Endothelial cell of umbilical vein (primary cell): Measurements from ENCODE around the gene GPR22. TPM values are rescaled to one million over a fixed set of nuclear protein-coding genes. Genes with fewer than 3 reads are reported as not detected.

Experiments used
- BruUV-seq: library from RNA; stranded (reverse); fragments of 400-500 nt; replicated peaks from 2 replicates; lab custom pipeline; 2021; lab: Mats Ljungman, UMichigan
- CTCF ChIA-PET: fragments of 300-600, 350-600 bp; sonication (Branson Sonifier 250); formaldehyde crosslinking; loops from one replicate; lab custom pipeline; 2021; ENCODE audit warnings: antibody characterized with exemption, inconsistent platforms; lab: Charles Lee
- POLR2A ChIA-PET: fragments of 300-600, 350-600 bp; sonication (Branson Sonifier 250); formaldehyde crosslinking; loops from one replicate; lab custom pipeline; 2021; ENCODE audit warnings: antibody characterized with exemption, inconsistent platforms; lab: Charles Lee
- DNase-seq: peaks from one replicate; pipeline ENCODE4 v3.0.0-alpha.2; 2011; ENCODE audit warnings: low read depth, low spot score
- FAIRE-seq: peaks from 2 replicates; lab custom pipeline; 2011; peaks lifted over from hg19 to GRCh38; lab: Jason Lieb, UNC
- H2AFZ ChIP-seq: 2 replicates; pipeline ENCODE4 v1.6.0; 2012; ENCODE audit warnings: low read depth, low read length, control low read depth, inconsistent platforms
- H3K27ac ChIP-seq: 2 replicates; pipeline ENCODE4 v1.5.1; 2011; ENCODE audit warnings: low read depth, mild to moderate bottlenecking, control low read depth, low read length, moderate library complexity; ENCODE audit not compliant: insufficient read depth
- H3K27me3 ChIP-seq, 2 experiments: 2 replicates each; pipeline versions ENCODE4 v1.6.0 to v1.6.1; 2011; ENCODE audit warnings: low read length in 2 of 2, mixed read lengths in 1 of 2; ENCODE audit not compliant: control insufficient read depth in 2 of 2, insufficient read depth in 2 of 2
- H3K36me3 ChIP-seq, 2 experiments: 2 replicates in 1 of 2; 3 replicates in 1 of 2; pipeline ENCODE4 v1.5.1; 2011; ENCODE audit warnings: low read length in 2 of 2, mild to moderate bottlenecking in 1 of 2, moderate library complexity in 1 of 2; ENCODE audit not compliant: control insufficient read depth in 2 of 2, insufficient read depth in 2 of 2; ENCODE audit errors: extremely low read depth in 1 of 2
- H3K4me1 ChIP-seq: 3 replicates; pipeline ENCODE4 v1.5.1; 2011; ENCODE audit warnings: mild to moderate bottlenecking, low read length; ENCODE audit not compliant: control insufficient read depth, insufficient read depth; ENCODE audit errors: extremely low read depth
- H3K4me2 ChIP-seq: 2 replicates; pipeline ENCODE4 v1.6.1; 2011; ENCODE audit warnings: low read length, control low read depth, mixed read lengths; ENCODE audit not compliant: insufficient read depth
- H3K4me3 ChIP-seq, 3 experiments: fragments of 200-600 bp in 1 of 3; sonication (generic), shearing (Covaris generic) in 1 of 3; replicated peaks in 1 of 3; 2 replicates each; pipeline ENCODE4 v1.5.1; 2011 to 2016; ENCODE audit warnings: control low read depth in 3 of 3, low read length in 3 of 3, mild to moderate bottlenecking in 2 of 3, inconsistent platforms in 1 of 3, low read depth in 1 of 3, moderate library complexity in 1 of 3; ENCODE audit not compliant: insufficient read depth in 1 of 3
- H3K79me2 ChIP-seq: 2 replicates; pipeline ENCODE4 v1.6.0; 2012; ENCODE audit warnings: low read length, inconsistent platforms; ENCODE audit not compliant: control insufficient read depth, insufficient read depth
- H3K9ac ChIP-seq: replicated peaks from 2 replicates; pipeline ENCODE3; 2011; ENCODE audit warnings: low read length, control low read depth; ENCODE audit not compliant: insufficient read depth; ENCODE audit errors: extremely low read depth
- H3K9me1 ChIP-seq: replicated peaks from 3 replicates; pipeline ENCODE4 v1.6.0; 2011; ENCODE audit warnings: mild to moderate bottlenecking, low read length; ENCODE audit not compliant: control insufficient read depth, insufficient read depth; ENCODE audit errors: extremely low read depth
- H3K9me3 ChIP-seq: replicated peaks from 2 replicates; pipeline ENCODE4 v1.5.1; 2012; ENCODE audit warnings: low read length, inconsistent platforms; ENCODE audit not compliant: control insufficient read depth, insufficient read depth
- H4K20me1 ChIP-seq: replicated peaks from 2 replicates; pipeline ENCODE3; 2011; ENCODE audit warnings: mild to moderate bottlenecking, low read length; ENCODE audit not compliant: control insufficient read depth, insufficient read depth; ENCODE audit errors: extremely low read depth
- EZH2 ChIP-seq: IDR thresholded peaks from 2 replicates; pipeline ENCODE4 v1.6.1; 2012; ENCODE audit warnings: borderline replicate concordance, low read depth, mild to moderate bottlenecking, moderate library complexity, low read length, inconsistent platforms; ENCODE audit not compliant: severe bottlenecking
- FOS ChIP-seq: IDR thresholded peaks from 2 replicates; pipeline ENCODE4 v1.6.1; 2011; ENCODE audit warnings: mild to moderate bottlenecking, low read length, moderate library complexity, borderline replicate concordance; ENCODE audit not compliant: insufficient read depth
- GATA2 ChIP-seq: IDR thresholded peaks from 2 replicates; pipeline ENCODE4 v1.7.0; 2011; ENCODE audit warnings: low read depth, mild to moderate bottlenecking, moderate library complexity, mixed read lengths, low read length; ENCODE audit not compliant: insufficient read length, insufficient read depth
- JUN ChIP-seq: IDR thresholded peaks from 2 replicates; pipeline ENCODE4 v1.6.1; 2011; ENCODE audit warnings: borderline replicate concordance, low read depth; ENCODE audit not compliant: insufficient read length, insufficient read depth
- MAX ChIP-seq: IDR thresholded peaks from 2 replicates; pipeline ENCODE4 v1.6.1; 2011; ENCODE audit not compliant: insufficient read depth, insufficient read length
- MYC ChIP-seq: IDR thresholded peaks from one replicate; pipeline ENCODE4 v1.6.1; 2011; ENCODE audit warnings: mild to moderate bottlenecking, low read depth, low read length
- POLR2A ChIP-seq: IDR thresholded peaks from 2 replicates; pipeline ENCODE4 v1.6.1; 2012; ENCODE audit warnings: low read depth, mild to moderate bottlenecking, control low read depth, low read length
- POLR2AphosphoS5 ChIP-seq: IDR thresholded peaks from 2 replicates; pipeline ENCODE4 v1.6.1; 2012; ENCODE audit warnings: low read depth, mild to moderate bottlenecking, control low read depth, low read length, moderate library complexity; ENCODE audit not compliant: insufficient read depth
- dilution Hi-C: fragments of 300-500 bp; cut with MboI; formaldehyde crosslinking; loops from one replicate; pipeline ENCODE4 v1.15.0; 2019; ENCODE audit warnings: low sequenced_read_pairs; ENCODE audit not compliant: extremely low pct_ligation_motif_present
- intact Hi-C: fragments of 100-400 bp; cut with micrococcal nuclease; formaldehyde crosslinking; loops from one replicate; pipeline ENCODE4 v1.10.0; 2022
- polyA plus RNA-seq, 4 experiments: library from polyadenylated mRNA; depleted of rRNA in 3 of 4; stranded (reverse) in 3 of 4; unstranded in 1 of 4; fragments of >200 nt; gene quantifications; 2 replicates each; pipeline versions ENCODE4 v1.2.1 to v1.2.3, GENCODE V29; 2011 to 2012; ENCODE audit warnings: missing spikeins in 1 of 4
- total RNA-seq: library from RNA; stranded (reverse); gene quantifications from 2 replicates; pipeline ENCODE4 v1.2.3, GENCODE V29; 2021
- TF ChIP-seq, protein P1 (sequence below), 2 donors: IDR thresholded peaks; 1 replicate in 1 of 2; 2 replicates in 1 of 2; pipeline ENCODE4 v1.5.1; 2011; ENCODE audit warnings: low read length in 2 of 2, mild to moderate bottlenecking in 2 of 2, moderate library complexity in 2 of 2, control low read depth in 1 of 2, inconsistent platforms in 1 of 2, low read depth in 1 of 2; ENCODE audit not compliant: insufficient read depth in 1 of 2; ENCODE audit errors: extremely low read depth in 1 of 2

The GPR22 gene
- total and polyA plus RNA-seq, 2 donors (not counting 3 experiments of a cell fraction or from before 2014, with no cell fraction given): not detected

- FAIRE-seq (no peak), DNase-seq (no peak)
- dilution Hi-C loops (no loop called here), intact Hi-C loops (loop anchor here (10.0 kb wide), 1 partner anchor 126 kb away; no protein-coding TSS in a partner anchor)
- BruUV-seq: no TSS peak
- ChIA-PET POLR2A (no interaction called here), CTCF (interaction anchor here (1.2 kb wide), 1 partner anchor 32 kb away, joined by 4 read pairs; no protein-coding TSS in a partner anchor)
- no peaks in the 10 kb centered on the region for H4K20me1 ChIP-seq
- no peaks in the 10 kb centered on the region for H3K36me3 ChIP-seq
- no peaks in the 10 kb centered on the region for H3K9me3 ChIP-seq
- H3K9ac ChIP-seq: no peak overlapping the region
- no peak overlapping the region for H3K4me2 ChIP-seq
- H3K27me3 ChIP-seq: no peaks in the 10 kb centered on the region
- no peaks in the 10 kb centered on the region for H3K79me2 ChIP-seq
- no peak overlapping the region for H3K4me3 ChIP-seq
- no peaks in the 10 kb centered on the region for H3K9me1 ChIP-seq
- H2AFZ ChIP-seq: no peak overlapping the region
- H3K27ac ChIP-seq: no peak overlapping the region
- H3K4me1 ChIP-seq: peaks cover 12% of the 10 kb centered on the region
- TF ChIP-seq POLR2A (no peak), MAX (no peak), GATA2 (no peak), FOS (no peak), POLR2AphosphoS5 (no peak), JUN (no peak), EZH2 (no peak), MYC (no peak)
- TF ChIP-seq, protein P1, sequence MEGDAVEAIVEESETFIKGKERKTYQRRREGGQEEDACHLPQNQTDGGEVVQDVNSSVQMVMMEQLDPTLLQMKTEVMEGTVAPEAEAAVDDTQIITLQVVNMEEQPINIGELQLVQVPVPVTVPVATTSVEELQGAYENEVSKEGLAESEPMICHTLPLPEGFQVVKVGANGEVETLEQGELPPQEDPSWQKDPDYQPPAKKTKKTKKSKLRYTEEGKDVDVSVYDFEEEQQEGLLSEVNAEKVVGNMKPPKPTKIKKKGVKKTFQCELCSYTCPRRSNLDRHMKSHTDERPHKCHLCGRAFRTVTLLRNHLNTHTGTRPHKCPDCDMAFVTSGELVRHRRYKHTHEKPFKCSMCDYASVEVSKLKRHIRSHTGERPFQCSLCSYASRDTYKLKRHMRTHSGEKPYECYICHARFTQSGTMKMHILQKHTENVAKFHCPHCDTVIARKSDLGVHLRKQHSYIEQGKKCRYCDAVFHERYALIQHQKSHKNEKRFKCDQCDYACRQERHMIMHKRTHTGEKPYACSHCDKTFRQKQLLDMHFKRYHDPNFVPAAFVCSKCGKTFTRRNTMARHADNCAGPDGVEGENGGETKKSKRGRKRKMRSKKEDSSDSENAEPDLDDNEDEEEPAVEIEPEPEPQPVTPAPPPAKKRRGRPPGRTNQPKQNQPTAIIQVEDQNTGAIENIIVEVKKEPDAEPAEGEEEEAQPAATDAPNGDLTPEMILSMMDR (IDR thresholded peaks at IDR 0.05; ENCODE audit: extremely low read depth in 1 of 2, insufficient read depth in 1 of 2, low read depth in 1 of 2, low read length in 2 of 2): no peak
Observed at GRCh38 chr7:107468824-107469223, 1.0 kb upstream of the GPR22 start.
